ENCODE measurements around the gene C17orf78.

The C17orf78 gene

DNA sequence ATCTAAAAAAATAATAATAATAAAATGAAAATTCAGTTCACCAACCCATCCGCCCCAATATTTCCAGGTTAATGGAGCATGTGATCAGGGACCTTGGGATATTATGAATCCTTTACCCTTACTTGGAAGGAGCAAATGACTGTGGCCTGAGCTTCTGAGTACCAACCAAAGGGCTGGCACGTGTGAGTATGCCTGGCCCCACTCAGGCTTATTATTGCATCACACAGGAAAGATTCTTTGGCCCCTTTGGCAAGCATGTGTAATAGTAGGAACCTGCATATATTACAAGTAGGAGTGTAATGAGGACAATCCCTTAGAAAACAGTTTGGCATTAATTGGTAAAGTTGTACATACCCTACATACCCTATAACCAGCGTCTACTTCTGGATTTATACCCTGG lies 7.2 kb upstream of the C17orf78 start:
- WGBS, 2 donors (ENCODE audit: extremely low coverage in 2 of 2, insufficient read length in 2 of 2, insufficient replicate concordance in 1 of 2), result no CpG with 5 or more reads among the region's 3 CpGs
- H2AFZ ChIP-seq (ENCODE audit: low read length), result no peak overlapping the region

DNA sequence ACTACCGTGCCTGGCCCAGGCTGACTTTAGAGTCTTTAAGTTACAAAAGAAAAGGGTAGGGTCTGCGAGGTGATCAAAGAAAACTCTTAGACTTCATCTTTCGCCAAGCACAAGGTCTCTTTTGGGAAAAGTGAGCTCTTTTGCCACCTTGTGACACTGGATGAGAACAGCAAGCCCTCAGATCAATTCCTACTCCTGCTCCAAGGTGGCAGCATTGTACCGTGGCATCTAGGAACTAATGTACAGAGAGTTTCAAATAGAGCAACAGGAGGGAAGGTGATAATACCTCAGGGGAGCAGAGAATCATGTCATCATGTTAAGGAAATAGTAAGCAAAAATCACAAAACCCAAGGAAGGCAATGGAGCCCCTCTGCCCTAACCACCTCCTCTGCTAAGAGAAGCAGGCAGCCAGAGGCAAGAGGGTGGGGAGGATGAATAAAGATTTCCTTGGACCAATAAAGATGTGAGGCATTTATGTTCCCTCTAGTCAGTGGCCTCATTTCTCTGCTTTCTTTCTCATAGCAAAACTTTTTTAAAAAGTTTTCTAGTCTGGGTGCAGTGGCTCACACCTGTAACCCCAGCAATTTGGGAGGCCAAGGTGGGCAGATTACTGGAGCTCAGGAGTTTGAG lies 2.1 kb upstream of the C17orf78 start:
- Histone ChIP-seq H3K18ac (ENCODE audit: low read length) (peak overlapping the region; percentile 52), H3K4me3 (ENCODE audit: low read length in 2 of 2) (no peak overlapping the region), H3K9me3 (replicated peaks in 1 of 2; ENCODE audit: control insufficient read depth in 2 of 2, insufficient read depth in 1 of 2, low read depth in 1 of 2, low read length in 2 of 2) (no peaks in the 10 kb centered on the region), H3K14ac (ENCODE audit: low read length) (no peak overlapping the region), H3K27ac (replicated peaks; ENCODE audit: low read length) (no peak overlapping the region), H2BK5ac (ENCODE audit: low read length) (no peak overlapping the region), H4K8ac (ENCODE audit: low read depth, low read length) (no peak overlapping the region), H2BK120ac (ENCODE audit: low read depth, low read length) (no peak overlapping the region), H2BK12ac (ENCODE audit: low read length) (no peak overlapping the region), H3K79me1 (ENCODE audit: low read depth, low read length) (no peaks in the 10 kb centered on the region), H3K9ac (ENCODE audit: low read depth, low read length, poor library complexity) (no peak overlapping the region), H3K23ac (ENCODE audit: low read depth, low read length, poor library complexity) (no peak overlapping the region), H2AFZ (ENCODE audit: low read length) (peak overlapping the region; percentile 65), H3K4ac (ENCODE audit: low read length) (no peak overlapping the region), H2BK15ac (ENCODE audit: low read length) (no peak overlapping the region), H4K91ac (ENCODE audit: low read depth, low read length, poor library complexity) (no peak overlapping the region), H2AK5ac (ENCODE audit: low read depth, low read length) (no peak overlapping the region), H3K36me3 (replicated peaks in 1 of 2; ENCODE audit: control insufficient read depth in 2 of 2, insufficient read depth in 2 of 2, low read length in 2 of 2) (no peaks in the 10 kb centered on the region), H3K27me3 (ENCODE audit: control insufficient read depth in 3 of 3, insufficient read depth in 3 of 3, low read depth in 1 of 3, low read length in 3 of 3) (no peaks in the 10 kb centered on the region), H3K4me2 (ENCODE audit: insufficient read depth, low read length, poor library complexity, severe bottlenecking) (no peak overlapping the region), H3K4me1 (ENCODE audit: control insufficient read depth in 2 of 2, insufficient read depth in 1 of 2, low read depth in 1 of 2, low read length in 2 of 2) (no peaks in the 10 kb centered on the region)
- no CpG with 5 or more reads among the region's 4 CpGs for WGBS, 2 donors (ENCODE audit: extremely low coverage in 2 of 2, insufficient read length in 2 of 2, insufficient replicate concordance in 1 of 2)
- peak; percentile 69 for DNase-seq (ENCODE audit: low spot score)

More for the DNA sequence above, 7.2 kb upstream of the C17orf78 start:
- Histone ChIP-seq H3K79me1 (ENCODE audit: low read depth, low read length) (no peaks in the 10 kb centered on the region), H3K14ac (ENCODE audit: low read length) (no peak overlapping the region), H3K9ac (ENCODE audit: low read depth, low read length, poor library complexity) (no peak overlapping the region), H3K4me2 (ENCODE audit: insufficient read depth, low read length, poor library complexity, severe bottlenecking) (no peak overlapping the region), H3K4ac (ENCODE audit: low read length) (no peak overlapping the region), H4K91ac (ENCODE audit: low read depth, low read length, poor library complexity) (no peak overlapping the region), H2BK15ac (ENCODE audit: low read length) (no peak overlapping the region), H2BK5ac (ENCODE audit: low read length) (no peak overlapping the region), H2AK5ac (ENCODE audit: low read depth, low read length) (no peak overlapping the region), H3K36me3 (replicated peaks in 1 of 2; ENCODE audit: control insufficient read depth in 2 of 2, insufficient read depth in 2 of 2, low read length in 2 of 2) (peaks cover 0 to 3% of the 10 kb centered on the region in 2 donors), H4K8ac (ENCODE audit: low read depth, low read length) (no peak overlapping the region), H3K27ac (replicated peaks; ENCODE audit: low read length) (no peak overlapping the region), H3K18ac (ENCODE audit: low read length) (no peak overlapping the region), H3K27me3 (ENCODE audit: control insufficient read depth in 3 of 3, insufficient read depth in 3 of 3, low read depth in 1 of 3, low read length in 3 of 3) (no peaks in the 10 kb centered on the region), H3K9me3 (replicated peaks in 1 of 2; ENCODE audit: control insufficient read depth in 2 of 2, insufficient read depth in 1 of 2, low read depth in 1 of 2, low read length in 2 of 2) (no peaks in the 10 kb centered on the region), H2BK12ac (ENCODE audit: low read length) (no peak overlapping the region), H3K23ac (ENCODE audit: low read depth, low read length, poor library complexity) (no peak overlapping the region), H3K4me1 (ENCODE audit: control insufficient read depth in 2 of 2, insufficient read depth in 1 of 2, low read depth in 1 of 2, low read length in 2 of 2) (no peaks in the 10 kb centered on the region), H2BK120ac (ENCODE audit: low read depth, low read length) (no peak overlapping the region), H3K4me3 (ENCODE audit: low read length in 2 of 2) (no peak overlapping the region)
- DNase-seq (ENCODE audit: low spot score), result no peak

DNA sequence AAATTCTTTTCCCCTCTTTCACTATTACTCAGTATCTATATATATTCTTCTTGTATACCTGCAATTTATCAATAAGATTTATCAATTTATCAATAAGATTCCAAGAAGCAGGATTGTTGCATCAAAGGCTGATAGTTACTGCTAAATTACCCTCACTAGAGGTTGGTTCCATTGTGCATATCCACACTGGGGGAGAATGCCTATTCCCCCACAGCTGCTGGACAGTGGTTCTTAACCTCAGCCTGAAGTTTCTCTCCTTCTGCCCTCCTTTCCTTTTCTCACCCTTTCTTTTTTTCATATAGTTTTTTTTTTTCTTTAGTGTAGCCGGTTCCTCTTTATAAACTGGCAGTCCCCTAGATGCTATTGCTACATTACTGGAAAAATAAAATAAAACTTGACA lies 6.3 kb downstream of the C17orf78 start:
- Histone ChIP-seq H2AK5ac (ENCODE audit: low read depth, low read length) (no peak overlapping the region), H3K18ac (ENCODE audit: low read length) (no peak overlapping the region), H3K4me2 (ENCODE audit: insufficient read depth, low read length, poor library complexity, severe bottlenecking) (no peak overlapping the region), H3K4me1 (ENCODE audit: control insufficient read depth in 2 of 2, insufficient read depth in 1 of 2, low read depth in 1 of 2, low read length in 2 of 2) (no peaks in the 10 kb centered on the region), H3K23ac (ENCODE audit: low read depth, low read length, poor library complexity) (no peak overlapping the region), H2AFZ (ENCODE audit: low read length) (no peak overlapping the region), H3K4ac (ENCODE audit: low read length) (no peak overlapping the region), H3K9ac (ENCODE audit: low read depth, low read length, poor library complexity) (no peak overlapping the region), H2BK5ac (ENCODE audit: low read length) (no peak overlapping the region), H4K8ac (ENCODE audit: low read depth, low read length) (no peak overlapping the region), H3K27ac (replicated peaks; ENCODE audit: low read length) (no peak overlapping the region), H4K91ac (ENCODE audit: low read depth, low read length, poor library complexity) (no peak overlapping the region), H3K9me3 (replicated peaks in 1 of 2; ENCODE audit: control insufficient read depth in 2 of 2, insufficient read depth in 1 of 2, low read depth in 1 of 2, low read length in 2 of 2) (no peaks in the 10 kb centered on the region), H3K4me3 (ENCODE audit: low read length in 2 of 2) (no peak overlapping the region), H2BK15ac (ENCODE audit: low read length) (no peak overlapping the region), H3K14ac (ENCODE audit: low read length) (no peak overlapping the region), H2BK12ac (ENCODE audit: low read length) (no peak overlapping the region), H3K79me1 (ENCODE audit: low read depth, low read length) (no peaks in the 10 kb centered on the region), H2BK120ac (ENCODE audit: low read depth, low read length) (no peak overlapping the region), H3K27me3 (ENCODE audit: control insufficient read depth in 3 of 3, insufficient read depth in 3 of 3, low read depth in 1 of 3, low read length in 3 of 3) (no peaks in the 10 kb centered on the region), H3K36me3 (replicated peaks in 1 of 2; ENCODE audit: control insufficient read depth in 2 of 2, insufficient read depth in 2 of 2, low read length in 2 of 2) (peaks cover 0 to 2% of the 10 kb centered on the region in 2 donors)
- WGBS, 2 donors (ENCODE audit: extremely low coverage in 2 of 2, insufficient read length in 2 of 2, insufficient replicate concordance in 1 of 2), result no CpG with 5 or more reads among the region's 1 CpG
- no peak for DNase-seq (ENCODE audit: low spot score)

DNA sequence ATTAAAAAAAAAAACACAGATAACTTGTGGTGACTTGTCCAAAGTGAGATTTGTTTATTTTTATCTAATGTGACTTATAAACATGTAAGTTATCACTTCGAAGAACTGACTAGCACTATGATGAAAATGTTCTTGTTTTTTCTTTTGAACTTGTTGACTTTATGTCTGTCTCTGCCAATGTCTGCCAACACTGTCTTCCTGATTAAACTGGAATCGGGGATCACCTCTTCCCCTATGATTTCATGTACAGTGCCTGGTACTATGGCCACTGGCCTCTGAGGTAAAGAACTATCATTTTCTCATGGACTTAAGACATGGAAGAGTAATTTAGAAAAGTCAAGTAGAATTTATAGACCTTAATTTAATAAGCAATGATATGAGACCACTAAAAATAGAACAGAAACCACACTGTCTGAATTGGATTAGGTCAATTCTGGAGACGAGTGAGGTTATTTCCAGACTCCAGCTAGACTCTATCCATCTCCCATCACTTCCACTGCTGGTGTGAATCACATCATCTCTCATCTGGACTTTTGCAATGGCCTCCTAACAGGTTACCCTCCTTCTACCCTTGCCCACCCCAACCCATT lies 8.9 kb downstream of the C17orf78 start:
- no peak overlapping the region for H2BK15ac ChIP-seq (ENCODE audit: low read length)
- H3K9me3 ChIP-seq (replicated peaks in 1 of 2; ENCODE audit: control insufficient read depth in 2 of 2, insufficient read depth in 1 of 2, low read depth in 1 of 2, low read length in 2 of 2), result no peaks in the 10 kb centered on the region
- H3K4me2 ChIP-seq (ENCODE audit: insufficient read depth, low read length, poor library complexity, severe bottlenecking), result no peak overlapping the region
- no peak overlapping the region for H2BK12ac ChIP-seq (ENCODE audit: low read length)
- H3K9ac ChIP-seq (ENCODE audit: low read depth, low read length, poor library complexity), result no peak overlapping the region
- WGBS, 2 donors (ENCODE audit: extremely low coverage in 2 of 2, insufficient read length in 2 of 2, insufficient replicate concordance in 1 of 2), result no CpG with 5 or more reads among the region's 3 CpGs
- no peaks in the 10 kb centered on the region for H3K4me1 ChIP-seq (ENCODE audit: control insufficient read depth in 2 of 2, insufficient read depth in 1 of 2, low read depth in 1 of 2, low read length in 2 of 2)
- H3K23ac ChIP-seq (ENCODE audit: low read depth, low read length, poor library complexity), result no peak overlapping the region
- H3K4ac ChIP-seq (ENCODE audit: low read length), result no peak overlapping the region
- DNase-seq (ENCODE audit: low spot score), result no peak
- no peak overlapping the region for H3K18ac ChIP-seq (ENCODE audit: low read length)
- no peak overlapping the region for H4K91ac ChIP-seq (ENCODE audit: low read depth, low read length, poor library complexity)
- no peaks in the 10 kb centered on the region for H3K27me3 ChIP-seq (ENCODE audit: control insufficient read depth in 3 of 3, insufficient read depth in 3 of 3, low read depth in 1 of 3, low read length in 3 of 3)
- no peak overlapping the region for H4K8ac ChIP-seq (ENCODE audit: low read depth, low read length)
- H2AFZ ChIP-seq (ENCODE audit: low read length), result no peak overlapping the region
- H3K4me3 ChIP-seq (ENCODE audit: low read length in 2 of 2), result no peak overlapping the region
- H2AK5ac ChIP-seq (ENCODE audit: low read depth, low read length), result no peak overlapping the region
- H3K36me3 ChIP-seq (replicated peaks in 1 of 2; ENCODE audit: control insufficient read depth in 2 of 2, insufficient read depth in 2 of 2, low read length in 2 of 2), result peaks cover 0 to 2% of the 10 kb centered on the region in 2 donors
- no peak overlapping the region for H2BK120ac ChIP-seq (ENCODE audit: low read depth, low read length)
- H2BK5ac ChIP-seq (ENCODE audit: low read length), result no peak overlapping the region
- no peak overlapping the region for H3K14ac ChIP-seq (ENCODE audit: low read length)
- no peak overlapping the region for H3K27ac ChIP-seq (replicated peaks; ENCODE audit: low read length)
- no peaks in the 10 kb centered on the region for H3K79me1 ChIP-seq (ENCODE audit: low read depth, low read length)
